ENCODE measurements around the gene AFAP1L2.

The AFAP1L2 gene

GRCh38 chr10:114408968-114409444 lies 4.7 kb upstream of the AFAP1L2 start:
- H3K27me3 ChIP-seq (ENCODE audit: insufficient read depth, low read length, poor library complexity, severe bottlenecking) = no peaks in the 10 kb centered on the region
- no peaks in the 10 kb centered on the region for H3F3A ChIP-seq (ENCODE audit: low read depth)
- H3K79me2 ChIP-seq (ENCODE audit: insufficient read depth, low read length) = no peaks in the 10 kb centered on the region
- no peak overlapping the region for H3K4me2 ChIP-seq (ENCODE audit: low read depth, low read length, poor library complexity, severe bottlenecking)
- H2AFZ ChIP-seq (ENCODE audit: low read length) = peak overlapping the region; percentile 45
- H3K9me3 ChIP-seq (ENCODE audit: insufficient read depth, low read depth, low read length) = no peaks in the 10 kb centered on the region
- no peaks in the 10 kb centered on the region for H4K20me1 ChIP-seq (ENCODE audit: insufficient read depth, low read length, poor library complexity, severe bottlenecking)
- H3K9me2 ChIP-seq (replicated peaks; ENCODE audit: low read depth, low read length) = no peaks in the 10 kb centered on the region
- TF ChIP-seq CTCF (conservative IDR thresholded peaks at IDR 0.05; ENCODE audit: low read length) = no peak
- no peak for TF ChIP-seq EZH2phosphoT487 (IDR thresholded peaks at IDR 0.05; ENCODE audit: borderline replicate concordance)
- H3K36me3 ChIP-seq (ENCODE audit: insufficient read depth, low read length) = no peaks in the 10 kb centered on the region
- H3K9ac ChIP-seq (ENCODE audit: low read depth, low read length, poor library complexity, severe bottlenecking) = no peak overlapping the region
- peaks cover 29% of the 10 kb centered on the region for H3K4me1 ChIP-seq (ENCODE audit: insufficient read depth, low read length, poor library complexity, severe bottlenecking)
- H3K4me3 ChIP-seq (ENCODE audit: low read length, poor library complexity, severe bottlenecking) = no peak overlapping the region

GRCh38 chr10:114408112-114408967 lies 4.0 kb upstream of the AFAP1L2 start:
- no peak for TF ChIP-seq EZH2phosphoT487 (IDR thresholded peaks at IDR 0.05; ENCODE audit: borderline replicate concordance)
- TF ChIP-seq CTCF (conservative IDR thresholded peaks at IDR 0.05; ENCODE audit: low read length) = no peak
- Histone ChIP-seq H3K9me2 (replicated peaks; ENCODE audit: low read depth, low read length) (no peaks in the 10 kb centered on the region), H3K9ac (ENCODE audit: low read depth, low read length, poor library complexity, severe bottlenecking) (no peak overlapping the region), H3F3A (ENCODE audit: low read depth) (no peaks in the 10 kb centered on the region), H3K79me2 (ENCODE audit: insufficient read depth, low read length) (no peaks in the 10 kb centered on the region), H2AFZ (ENCODE audit: low read length) (peak overlapping the region; percentile 45), H3K4me2 (ENCODE audit: low read depth, low read length, poor library complexity, severe bottlenecking) (no peak overlapping the region), H3K36me3 (ENCODE audit: insufficient read depth, low read length) (no peaks in the 10 kb centered on the region), H4K20me1 (ENCODE audit: insufficient read depth, low read length, poor library complexity, severe bottlenecking) (no peaks in the 10 kb centered on the region), H3K9me3 (ENCODE audit: insufficient read depth, low read depth, low read length) (no peaks in the 10 kb centered on the region), H3K4me1 (ENCODE audit: insufficient read depth, low read length, poor library complexity, severe bottlenecking) (peaks cover 25% of the 10 kb centered on the region), H3K27me3 (ENCODE audit: insufficient read depth, low read length, poor library complexity, severe bottlenecking) (no peaks in the 10 kb centered on the region), H3K4me3 (ENCODE audit: low read length, poor library complexity, severe bottlenecking) (no peak overlapping the region)

DNA sequence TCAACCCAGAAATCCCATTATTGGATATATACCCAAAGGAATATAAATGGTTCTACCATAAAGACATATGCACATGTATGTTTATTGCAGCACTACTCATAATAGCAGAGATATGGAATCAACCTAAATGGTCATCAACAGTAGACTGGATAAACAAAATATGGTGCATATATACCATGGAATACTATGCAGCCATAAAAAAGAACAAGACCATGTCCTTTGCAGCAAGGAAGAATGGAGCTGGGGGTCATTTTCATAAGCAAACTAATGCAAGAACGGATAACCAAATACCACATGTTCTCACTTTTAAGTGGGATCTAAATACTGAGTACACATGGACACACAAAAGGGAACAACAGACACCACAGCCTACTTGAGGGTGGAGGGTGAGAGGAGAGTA lies 2.2 kb upstream of the AFAP1L2 start:
- Histone ChIP-seq H3K27me3 (ENCODE audit: insufficient read depth, low read length, poor library complexity, severe bottlenecking) (no peaks in the 10 kb centered on the region), H3K4me1 (ENCODE audit: insufficient read depth, low read length, poor library complexity, severe bottlenecking) (peaks cover 17% of the 10 kb centered on the region), H3F3A (ENCODE audit: low read depth) (no peaks in the 10 kb centered on the region)

More for the DNA sequence above, 2.2 kb upstream of the AFAP1L2 start:
- H3K4me2 ChIP-seq (ENCODE audit: low read depth, low read length, poor library complexity, severe bottlenecking) = no peak overlapping the region
- no peaks in the 10 kb centered on the region for H3K36me3 ChIP-seq (ENCODE audit: insufficient read depth, low read length)
- H3K9me3 ChIP-seq (ENCODE audit: insufficient read depth, low read depth, low read length) = no peaks in the 10 kb centered on the region
- H3K4me3 ChIP-seq (ENCODE audit: low read length, poor library complexity, severe bottlenecking) = no peak overlapping the region
- H3K9ac ChIP-seq (ENCODE audit: low read depth, low read length, poor library complexity, severe bottlenecking) = no peak overlapping the region
- H3K9me2 ChIP-seq (replicated peaks; ENCODE audit: low read depth, low read length) = no peaks in the 10 kb centered on the region
- H3K79me2 ChIP-seq (ENCODE audit: insufficient read depth, low read length) = no peaks in the 10 kb centered on the region
- H2AFZ ChIP-seq (ENCODE audit: low read length) = no peak overlapping the region
- TF ChIP-seq EZH2phosphoT487 (IDR thresholded peaks at IDR 0.05; ENCODE audit: borderline replicate concordance) = no peak
- TF ChIP-seq CTCF (conservative IDR thresholded peaks at IDR 0.05; ENCODE audit: low read length) = no peak
- H4K20me1 ChIP-seq (ENCODE audit: insufficient read depth, low read length, poor library complexity, severe bottlenecking) = no peaks in the 10 kb centered on the region
